ENCODE results near the gene MAVS.

The MAVS gene

GRCh38 chr20:3922983-3923339 lies 76.3 kb downstream of the MAVS start:
- TF ChIP-seq CTCF (conservative IDR thresholded peaks at IDR 0.05; ENCODE audit: low read depth, low read length) = no peak
- no peak for DNase-seq (ENCODE audit: low read depth)
- no peak overlapping the region for H3K4me3 ChIP-seq (ENCODE audit: low read length)

GRCh38 chr20:3923818-3924217 lies 77.2 kb downstream of the MAVS start:
- no peak for DNase-seq (ENCODE audit: low read depth)

GRCh38 chr20:3924304-3925112 lies 77.9 kb downstream of the MAVS start:
- no peak for DNase-seq (ENCODE audit: low read depth)
- no peak overlapping the region for H3K4me3 ChIP-seq (ENCODE audit: low read length)
- no peak for TF ChIP-seq CTCF (conservative IDR thresholded peaks at IDR 0.05; ENCODE audit: low read depth, low read length)

More at GRCh38 chr20:3923818-3924217, 77.2 kb downstream of the MAVS start:
- TF ChIP-seq CTCF (conservative IDR thresholded peaks at IDR 0.05; ENCODE audit: low read depth, low read length) = no peak
- H3K4me3 ChIP-seq (ENCODE audit: low read length) = no peak overlapping the region

- no peak for DNase-seq (ENCODE audit: low read depth)
- no peak overlapping the region for H3K4me3 ChIP-seq (ENCODE audit: low read length)
- no peak for TF ChIP-seq CTCF (conservative IDR thresholded peaks at IDR 0.05; ENCODE audit: low read depth, low read length)
These were observed 78.6 kb downstream of the MAVS start for GRCh38 chr20:3925113-3925695.

Data from retinal pigment epithelial cell (primary cell).